IMR-90 (cell line): ENCODE data around the gene ETV3L.

ENCODE experiments used
- CEBPB ChIP-seq: IDR thresholded peaks from 2 replicates; pipeline ENCODE4 v1.6.1; 2012; ENCODE audit warnings: low read depth, low read length, improper control_type of control experiment
- CTCF ChIP-seq: conservative IDR thresholded peaks from 2 replicates; pipeline ENCODE4 v1.5.1; 2012; ENCODE audit warnings: mild to moderate bottlenecking, low read depth, low read length, improper control_type of control experiment
- MAZ ChIP-seq: IDR thresholded peaks from 2 replicates; pipeline ENCODE4 v1.6.1; 2012; ENCODE audit warnings: low read depth, mild to moderate bottlenecking, low read length, improper control_type of control experiment, moderate library complexity, borderline replicate concordance
- MXI1 ChIP-seq: IDR thresholded peaks from 2 replicates; pipeline ENCODE4 v1.6.1; 2012; ENCODE audit warnings: low read depth, mild to moderate bottlenecking, low read length, moderate library complexity, borderline replicate concordance
- POLR2A ChIP-seq: IDR thresholded peaks from 2 replicates; pipeline ENCODE4 v1.6.1; 2012; ENCODE audit warnings: mild to moderate bottlenecking, low read depth, low read length
- RFX5 ChIP-seq: IDR thresholded peaks from 2 replicates; pipeline ENCODE4 v1.8.0; 2012; ENCODE audit warnings: low read depth, mild to moderate bottlenecking, low read length, moderate library complexity
- SMC3 ChIP-seq: fragments of 150-350 bp; IDR thresholded peaks from 2 replicates; pipeline ENCODE4 v1.6.1; 2016; ENCODE audit warnings: low read depth, mild to moderate bottlenecking, antibody characterized with exemption, low read length, moderate library complexity

GRCh38 chr1:157142765-157143423 lies 43.3 kb upstream of the ETV3L start:
- TF ChIP-seq CTCF (no peak), POLR2A (no peak), RFX5 (no peak), MAZ (no peak), MXI1 (no peak), CEBPB (no peak), SMC3 (no peak)
